ENCODE measurements around the gene G6PD. TPM values are rescaled to one million over a fixed set of nuclear protein-coding genes. Genes with fewer than 3 reads are reported as not detected.

Gene G6PD
- total RNA-seq, 1 experiment from 2014 or later: 72.8 TPM

DNA sequence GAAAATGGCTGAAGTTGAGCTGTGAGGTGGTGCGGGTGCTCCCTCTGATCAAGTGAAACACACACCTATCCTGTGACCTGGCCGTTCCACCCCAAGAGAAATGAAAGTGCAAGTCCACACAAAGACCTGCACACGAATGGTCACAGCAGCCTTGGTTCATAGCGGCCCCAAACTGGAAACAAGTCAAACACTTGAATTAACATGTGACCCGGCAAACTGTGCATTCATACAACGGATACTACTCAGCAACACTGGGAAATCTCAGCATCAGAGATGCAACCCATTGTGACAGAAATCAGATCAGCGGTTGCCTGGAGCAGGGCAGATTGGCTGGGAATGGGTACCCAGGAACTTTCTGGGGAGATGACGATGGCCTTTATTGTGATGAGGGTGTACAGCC lies 7.6 kb downstream of the G6PD start (continued):
- TF ChIP-seq, protein P1, sequence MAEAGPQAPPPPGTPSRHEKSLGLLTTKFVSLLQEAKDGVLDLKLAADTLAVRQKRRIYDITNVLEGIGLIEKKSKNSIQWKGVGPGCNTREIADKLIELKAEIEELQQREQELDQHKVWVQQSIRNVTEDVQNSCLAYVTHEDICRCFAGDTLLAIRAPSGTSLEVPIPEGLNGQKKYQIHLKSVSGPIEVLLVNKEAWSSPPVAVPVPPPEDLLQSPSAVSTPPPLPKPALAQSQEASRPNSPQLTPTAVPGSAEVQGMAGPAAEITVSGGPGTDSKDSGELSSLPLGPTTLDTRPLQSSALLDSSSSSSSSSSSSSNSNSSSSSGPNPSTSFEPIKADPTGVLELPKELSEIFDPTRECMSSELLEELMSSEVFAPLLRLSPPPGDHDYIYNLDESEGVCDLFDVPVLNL (CRISPR knock-in tag; IDR thresholded peaks at IDR 0.05; ENCODE audit: borderline replicate concordance, low read depth): no peak
- TF ChIP-seq MXD4 (CRISPR knock-in tag; IDR thresholded peaks at IDR 0.05; ENCODE audit: borderline replicate concordance): no peak
- TF ChIP-seq, protein P2, sequence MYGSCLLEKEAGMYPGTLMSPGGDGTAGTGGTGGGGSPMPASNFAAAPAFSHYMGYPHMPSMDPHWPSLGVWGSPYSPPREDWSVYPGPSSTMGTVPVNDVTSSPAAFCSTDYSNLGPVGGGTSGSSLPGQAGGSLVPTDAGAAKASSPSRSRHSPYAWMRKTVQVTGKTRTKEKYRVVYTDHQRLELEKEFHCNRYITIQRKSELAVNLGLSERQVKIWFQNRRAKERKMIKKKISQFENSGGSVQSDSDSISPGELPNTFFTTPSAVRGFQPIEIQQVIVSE (CRISPR knock-in tag; IDR thresholded peaks at IDR 0.05; ENCODE audit: borderline replicate concordance): no peak
- TF ChIP-seq, protein P3, sequence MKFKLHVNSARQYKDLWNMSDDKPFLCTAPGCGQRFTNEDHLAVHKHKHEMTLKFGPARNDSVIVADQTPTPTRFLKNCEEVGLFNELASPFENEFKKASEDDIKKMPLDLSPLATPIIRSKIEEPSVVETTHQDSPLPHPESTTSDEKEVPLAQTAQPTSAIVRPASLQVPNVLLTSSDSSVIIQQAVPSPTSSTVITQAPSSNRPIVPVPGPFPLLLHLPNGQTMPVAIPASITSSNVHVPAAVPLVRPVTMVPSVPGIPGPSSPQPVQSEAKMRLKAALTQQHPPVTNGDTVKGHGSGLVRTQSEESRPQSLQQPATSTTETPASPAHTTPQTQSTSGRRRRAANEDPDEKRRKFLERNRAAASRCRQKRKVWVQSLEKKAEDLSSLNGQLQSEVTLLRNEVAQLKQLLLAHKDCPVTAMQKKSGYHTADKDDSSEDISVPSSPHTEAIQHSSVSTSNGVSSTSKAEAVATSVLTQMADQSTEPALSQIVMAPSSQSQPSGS (CRISPR knock-in tag; IDR thresholded peaks at IDR 0.05; ENCODE audit: borderline replicate concordance, low read depth): no peak
- no peak for TF ChIP-seq SMAD3 (CRISPR knock-in tag; IDR thresholded peaks at IDR 0.05; ENCODE audit: borderline replicate concordance)
- TF ChIP-seq, protein P4, sequence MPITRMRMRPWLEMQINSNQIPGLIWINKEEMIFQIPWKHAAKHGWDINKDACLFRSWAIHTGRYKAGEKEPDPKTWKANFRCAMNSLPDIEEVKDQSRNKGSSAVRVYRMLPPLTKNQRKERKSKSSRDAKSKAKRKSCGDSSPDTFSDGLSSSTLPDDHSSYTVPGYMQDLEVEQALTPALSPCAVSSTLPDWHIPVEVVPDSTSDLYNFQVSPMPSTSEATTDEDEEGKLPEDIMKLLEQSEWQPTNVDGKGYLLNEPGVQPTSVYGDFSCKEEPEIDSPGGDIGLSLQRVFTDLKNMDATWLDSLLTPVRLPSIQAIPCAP (CRISPR knock-in tag; IDR thresholded peaks at IDR 0.05): no peak
- TF ChIP-seq ETV6 (CRISPR knock-in tag; IDR thresholded peaks at IDR 0.05): no peak

DNA sequence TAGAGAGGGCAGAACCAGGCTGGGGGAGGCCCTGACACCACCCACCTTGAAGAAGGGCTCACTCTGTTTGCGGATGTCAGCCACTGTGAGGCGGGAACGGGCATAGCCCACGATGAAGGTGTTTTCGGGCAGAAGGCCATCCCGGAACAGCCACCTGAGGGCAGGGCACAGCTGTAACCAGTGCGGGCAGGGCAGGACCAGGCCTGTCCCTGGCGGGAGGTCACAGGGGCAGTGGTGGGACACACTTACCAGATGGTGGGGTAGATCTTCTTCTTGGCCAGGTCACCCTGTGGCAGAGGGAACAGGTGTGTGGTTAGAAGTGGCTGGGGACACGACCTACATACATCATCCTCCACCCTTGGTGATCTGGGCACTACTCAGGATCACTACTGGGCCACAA lies 10.8 kb downstream of the G6PD start:
- ChIA-PET CTCF (interaction anchor here (2.2 kb wide), 1 partner anchor 162 kb away, joined by 7 read pairs; no protein-coding TSS in a partner anchor), POLR2A (no interaction called here)
- H3K36me3 Mint-ChIP-seq: peaks cover 14% of the 10 kb centered on the region
- TF ChIP-seq HMGA2 (CRISPR knock-in tag; IDR thresholded peaks at IDR 0.05) (no peak), ZNF423 (CRISPR knock-in tag; IDR thresholded peaks at IDR 0.05) (no peak), TP53 (CRISPR knock-in tag; IDR thresholded peaks at IDR 0.05) (no peak)
- no peaks in the 10 kb centered on the region for H3K4me1 Mint-ChIP-seq
- H3K27ac Mint-ChIP-seq: no peak overlapping the region
- ATAC-seq (no peak), DNase-seq (ENCODE audit: low spot score) (no peak)
- H3K9me3 Mint-ChIP-seq: no peaks in the 10 kb centered on the region
- no peak overlapping the region for H3K4me3 Mint-ChIP-seq
- H3K27me3 Mint-ChIP-seq (ENCODE audit: low read depth): no peaks in the 10 kb centered on the region

DNA sequence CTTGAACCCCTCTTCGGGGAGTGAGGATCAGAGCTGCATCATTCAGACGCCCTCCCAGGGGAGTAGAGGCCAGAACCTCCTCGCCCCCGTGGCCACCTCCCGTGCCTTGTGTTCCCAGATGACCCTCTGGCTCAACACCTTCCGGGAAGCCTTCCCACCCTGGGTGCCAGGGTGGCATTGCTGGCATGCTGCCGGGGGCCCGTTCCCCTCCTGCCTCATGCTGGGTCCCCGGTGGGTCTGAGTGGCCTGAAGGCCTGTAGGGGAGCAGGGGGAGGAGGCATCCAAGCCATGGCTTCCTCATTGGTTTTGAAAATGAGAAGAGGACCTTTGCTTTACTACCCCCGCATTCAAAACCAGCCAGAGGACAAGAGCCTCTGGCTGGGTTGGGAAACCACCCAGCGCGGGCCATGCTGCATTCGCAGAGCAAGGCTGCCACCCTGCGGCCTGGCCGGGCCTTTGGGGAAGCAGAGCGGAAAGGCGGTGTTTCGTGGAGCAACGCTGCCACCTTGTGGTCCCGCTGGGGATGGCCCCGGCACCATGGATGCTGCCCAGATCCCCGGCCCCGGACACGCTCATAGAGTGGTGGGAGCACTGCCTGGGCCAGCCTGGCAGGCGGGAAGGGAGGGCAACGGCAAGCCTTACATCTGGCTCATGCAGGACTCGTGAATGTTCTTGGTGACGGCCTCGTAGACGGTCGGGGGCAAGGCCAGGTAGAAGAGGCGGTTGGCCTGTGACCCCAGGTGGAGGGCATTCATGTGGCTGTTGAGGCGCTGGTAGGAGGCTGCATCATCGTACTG lies 11.9 kb downstream of the G6PD start:
- TF ChIP-seq, protein P5, sequence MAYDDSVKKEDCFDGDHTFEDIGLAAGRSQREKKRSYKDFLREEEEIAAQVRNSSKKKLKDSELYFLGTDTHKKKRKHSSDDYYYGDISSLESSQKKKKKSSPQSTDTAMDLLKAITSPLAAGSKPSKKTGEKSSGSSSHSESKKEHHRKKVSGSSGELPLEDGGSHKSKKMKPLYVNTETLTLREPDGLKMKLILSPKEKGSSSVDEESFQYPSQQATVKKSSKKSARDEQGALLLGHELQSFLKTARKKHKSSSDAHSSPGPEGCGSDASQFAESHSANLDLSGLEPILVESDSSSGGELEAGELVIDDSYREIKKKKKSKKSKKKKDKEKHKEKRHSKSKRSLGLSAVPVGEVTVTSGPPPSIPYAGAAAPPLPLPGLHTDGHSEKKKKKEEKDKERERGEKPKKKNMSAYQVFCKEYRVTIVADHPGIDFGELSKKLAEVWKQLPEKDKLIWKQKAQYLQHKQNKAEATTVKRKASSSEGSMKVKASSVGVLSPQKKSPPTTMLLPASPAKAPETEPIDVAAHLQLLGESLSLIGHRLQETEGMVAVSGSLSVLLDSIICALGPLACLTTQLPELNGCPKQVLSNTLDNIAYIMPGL (CRISPR knock-in tag; IDR thresholded peaks at IDR 0.05): peak; percentile 51; the same call in 1 of the 2 replicates
- TF ChIP-seq, protein P6, sequence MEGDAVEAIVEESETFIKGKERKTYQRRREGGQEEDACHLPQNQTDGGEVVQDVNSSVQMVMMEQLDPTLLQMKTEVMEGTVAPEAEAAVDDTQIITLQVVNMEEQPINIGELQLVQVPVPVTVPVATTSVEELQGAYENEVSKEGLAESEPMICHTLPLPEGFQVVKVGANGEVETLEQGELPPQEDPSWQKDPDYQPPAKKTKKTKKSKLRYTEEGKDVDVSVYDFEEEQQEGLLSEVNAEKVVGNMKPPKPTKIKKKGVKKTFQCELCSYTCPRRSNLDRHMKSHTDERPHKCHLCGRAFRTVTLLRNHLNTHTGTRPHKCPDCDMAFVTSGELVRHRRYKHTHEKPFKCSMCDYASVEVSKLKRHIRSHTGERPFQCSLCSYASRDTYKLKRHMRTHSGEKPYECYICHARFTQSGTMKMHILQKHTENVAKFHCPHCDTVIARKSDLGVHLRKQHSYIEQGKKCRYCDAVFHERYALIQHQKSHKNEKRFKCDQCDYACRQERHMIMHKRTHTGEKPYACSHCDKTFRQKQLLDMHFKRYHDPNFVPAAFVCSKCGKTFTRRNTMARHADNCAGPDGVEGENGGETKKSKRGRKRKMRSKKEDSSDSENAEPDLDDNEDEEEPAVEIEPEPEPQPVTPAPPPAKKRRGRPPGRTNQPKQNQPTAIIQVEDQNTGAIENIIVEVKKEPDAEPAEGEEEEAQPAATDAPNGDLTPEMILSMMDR (IDR thresholded peaks at IDR 0.05): peak; percentile 76
- no peak for TF ChIP-seq MXD4 (CRISPR knock-in tag; IDR thresholded peaks at IDR 0.05; ENCODE audit: borderline replicate concordance)
- TF ChIP-seq ZNF121 (CRISPR knock-in tag; IDR thresholded peaks at IDR 0.05): peak; percentile 81
- TF ChIP-seq, protein P7, sequence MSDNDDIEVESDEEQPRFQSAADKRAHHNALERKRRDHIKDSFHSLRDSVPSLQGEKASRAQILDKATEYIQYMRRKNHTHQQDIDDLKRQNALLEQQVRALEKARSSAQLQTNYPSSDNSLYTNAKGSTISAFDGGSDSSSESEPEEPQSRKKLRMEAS (CRISPR knock-in tag; IDR thresholded peaks at IDR 0.05): 0 out of 2 replicates have a peak, but pooled peaks have one; percentile 14
- Mint-ChIP-seq H3K9me3 (no peaks in the 10 kb centered on the region), H3K36me3 (peaks cover 16% of the 10 kb centered on the region), H3K4me3 (no peak overlapping the region), H3K27ac (no peak overlapping the region), H3K4me1 (no peaks in the 10 kb centered on the region), H3K27me3 (ENCODE audit: low read depth) (no peaks in the 10 kb centered on the region)
- peak; percentile 94 for ATAC-seq
- peak; percentile 86 for DNase-seq (ENCODE audit: low spot score)
- ChIA-PET POLR2A (interaction anchor here (0.8 kb wide), 1 partner anchor 94 kb away, joined by 3 read pairs; no protein-coding TSS in a partner anchor), CTCF (interaction anchor here (0.7 to 2.2 kb wide), 2 partner anchors 44 to 161 kb away, joined by 3 to 7 read pairs; no protein-coding TSS in a partner anchor)
